HCT116 (cell line): Measurements from ENCODE around the gene STAT2. TPM values are rescaled to one million over a fixed set of nuclear protein-coding genes. Genes with fewer than 3 reads are reported as not detected.

Experiments
- ATAC-seq: fragments of 200-7000 bp; cut with Tn5 transposase; 2 replicates; pipeline ENCODE4 v1.9.1; 2020; ENCODE audit warnings: mild to moderate bottlenecking, moderate library complexity
- BruUV-seq: library from RNA; stranded (reverse); fragments of 400-500 nt; replicated peaks from 2 replicates; lab custom pipeline; 2021; lab: Mats Ljungman, UMichigan
- CTCF ChIA-PET: fragments of 300-600 bp; sonication (Branson Sonifier 250); formaldehyde crosslinking; loops from one replicate; lab custom pipeline; 2021; ENCODE audit warnings: antibody characterized with exemption; lab: Charles Lee
- POLR2A ChIA-PET: fragments of 300-600, 350-600 bp; sonication (Branson Sonifier 250); formaldehyde crosslinking; loops from one replicate; lab custom pipeline; 2021; ENCODE audit warnings: antibody characterized with exemption; lab: Charles Lee
- RAD21 ChIA-PET, 2 experiments: fragments of 300-600 bp; sonication (Branson Sonifier 250); formaldehyde crosslinking; loops; one replicate each; lab custom pipeline; 2023; ENCODE audit warnings: low total read pairs in 2 of 2; ENCODE audit not compliant: uncharacterized antibody in 2 of 2, unreplicated experiment in 2 of 2, low non-redundant PET in 1 of 2; lab: Charles Lee
- DNase-seq: peaks from one replicate; pipeline ENCODE4 v3.0.0-alpha.2; 2010; ENCODE audit warnings: low read depth, low spot score
- H2AFZ ChIP-seq: fragments of 200-600 bp; shearing (Covaris generic), sonication (generic); 2 replicates; pipeline ENCODE4 v1.6.1; 2017; ENCODE audit warnings: low read depth, mixed run types, mixed read lengths, antibody characterized with exemption, low read length; ENCODE audit not compliant: poor library complexity, severe bottlenecking
- H3K27ac ChIP-seq: 2 replicates; pipeline ENCODE4 v1.5.1; 2012; ENCODE audit warnings: low read depth, low read length
- H3K27me3 ChIP-seq: fragments of 200-600 bp; sonication (generic); 2 replicates; pipeline ENCODE4 v1.6.1; 2016; ENCODE audit warnings: mixed run types, low read length, mixed read lengths; ENCODE audit not compliant: insufficient read depth
- H3K36me3 ChIP-seq, 2 experiments: fragments of 200-500 bp in 1 of 2; fragments of 200-600 bp in 1 of 2; sonication (Bioruptor generic) in 1 of 2; sonication (generic) in 1 of 2; 2 replicates each; pipeline versions ENCODE4 v1.5.1 to v1.6.1; 2014 to 2016; ENCODE audit warnings: low read length in 2 of 2, inconsistent platforms in 1 of 2, mixed read lengths in 1 of 2, mixed run types in 1 of 2; ENCODE audit not compliant: insufficient read depth in 2 of 2, control insufficient read depth in 1 of 2
- H3K4me1 ChIP-seq, 2 experiments: fragments of 200-600 bp in 1 of 2; sonication (generic) in 1 of 2; 2 replicates each; pipeline versions ENCODE4 v1.5.1 to v1.6.1; 2012 to 2017; ENCODE audit warnings: low read length in 2 of 2, inconsistent platforms in 1 of 2, mild to moderate bottlenecking in 1 of 2, mixed read lengths in 1 of 2, mixed run types in 1 of 2, moderate library complexity in 1 of 2; ENCODE audit not compliant: insufficient read depth in 2 of 2, control insufficient read depth in 1 of 2
- H3K4me2 ChIP-seq: fragments of 200-600 bp; sonication (generic); 2 replicates; pipeline ENCODE4 v1.6.1; 2017; ENCODE audit warnings: mixed run types, low read length, mixed read lengths
- H3K4me3 ChIP-seq, 2 experiments: fragments of 200-600 bp in 1 of 2; sonication (generic) in 1 of 2; replicated peaks in 1 of 2; 2 replicates each; pipeline ENCODE4 v1.5.1; 2011 to 2016; ENCODE audit warnings: low read length in 2 of 2, control low read depth in 1 of 2, low read depth in 1 of 2, mild to moderate bottlenecking in 1 of 2, mixed read lengths in 1 of 2, mixed run types in 1 of 2
- H3K79me2 ChIP-seq: fragments of 200-600 bp; sonication (generic); 2 replicates; pipeline ENCODE4 v1.6.1; 2017; ENCODE audit warnings: mild to moderate bottlenecking, mixed run types, low read length, moderate library complexity, mixed read lengths; ENCODE audit not compliant: insufficient read depth
- H3K9ac ChIP-seq: fragments of 200-600 bp; sonication (generic); 2 replicates; pipeline ENCODE4 v1.6.1; 2016; ENCODE audit warnings: low read length, mixed read lengths
- H3K9me2 ChIP-seq: fragments of 200-600 bp; sonication (generic), shearing (Covaris generic); 2 replicates; pipeline ENCODE4 v1.6.1; 2017; ENCODE audit warnings: mixed run types, mild to moderate bottlenecking, moderate library complexity; ENCODE audit not compliant: insufficient read depth
- H3K9me3 ChIP-seq, 2 experiments: fragments of 200-500 bp in 1 of 2; fragments of 200-600 bp in 1 of 2; sonication (Bioruptor generic) in 1 of 2; sonication (generic) in 1 of 2; 2 replicates each; pipeline ENCODE4 v1.6.1; 2014 to 2017; ENCODE audit warnings: low read length in 2 of 2, mixed read lengths in 2 of 2, inconsistent platforms in 1 of 2, low read depth in 1 of 2, mild to moderate bottlenecking in 1 of 2, mixed run types in 1 of 2, moderate library complexity in 1 of 2; ENCODE audit not compliant: control insufficient read depth in 1 of 2, insufficient read depth in 1 of 2
- H4K20me1 ChIP-seq: fragments of 200-600 bp; sonication (generic), shearing (Covaris generic); 2 replicates; pipeline ENCODE4 v1.6.1; 2017; ENCODE audit warnings: mixed run types, mild to moderate bottlenecking, moderate library complexity; ENCODE audit not compliant: insufficient read depth
- CBX3 ChIP-seq: IDR thresholded peaks from 2 replicates; pipeline ENCODE4 v1.6.1; 2012; ENCODE audit warnings: low read depth
- CEBPB ChIP-seq: IDR thresholded peaks from 2 replicates; pipeline ENCODE4 v1.6.1; 2012; ENCODE audit warnings: low read depth
- EGR1 ChIP-seq: IDR thresholded peaks from 2 replicates; pipeline ENCODE4 v1.6.1; 2012; ENCODE audit warnings: low read depth
- ELF1 ChIP-seq: IDR thresholded peaks from 2 replicates; pipeline ENCODE4 v1.6.1; 2012; ENCODE audit warnings: low read depth, borderline replicate concordance
- EZH2 ChIP-seq: fragments of 200-600 bp; sonication (generic); IDR thresholded peaks from 2 replicates; pipeline ENCODE4 v1.6.1; 2017; ENCODE audit warnings: antibody characterized with exemption, mixed run types
- EZH2phosphoT487 ChIP-seq: fragments of 200-600 bp; IDR thresholded peaks from 2 replicates; pipeline ENCODE4 v1.6.1; 2018; ENCODE audit warnings: antibody characterized with exemption, borderline replicate concordance
- FOSL1 ChIP-seq: IDR thresholded peaks from 2 replicates; pipeline ENCODE4 v1.6.1; 2012; ENCODE audit warnings: low read depth
- JUND ChIP-seq: IDR thresholded peaks from 2 replicates; pipeline ENCODE4 v1.6.1; 2012
- MAX ChIP-seq: IDR thresholded peaks from 2 replicates; pipeline ENCODE4 v1.6.1; 2012
- POLR2A ChIP-seq: IDR thresholded peaks from 2 replicates; pipeline ENCODE4 v1.7.0; 2011; ENCODE audit warnings: borderline replicate concordance; ENCODE audit not compliant: insufficient read depth, insufficient read length; ENCODE audit errors: extremely low read depth
- RAD21 ChIP-seq: IDR thresholded peaks from 2 replicates; pipeline ENCODE4 v1.6.1; 2012; ENCODE audit warnings: low read depth, mild to moderate bottlenecking
- REST ChIP-seq: IDR thresholded peaks from 2 replicates; pipeline ENCODE4 v1.6.1; 2012; ENCODE audit warnings: low read depth
- SIN3A ChIP-seq: IDR thresholded peaks from 2 replicates; pipeline ENCODE4 v1.6.1; 2012; ENCODE audit warnings: low read depth
- SRF ChIP-seq: IDR thresholded peaks from 2 replicates; pipeline ENCODE4 v1.6.1; 2012; ENCODE audit warnings: low read depth
- TCF7L2 ChIP-seq: IDR thresholded peaks from 2 replicates; pipeline ENCODE4 v1.7.0; 2011; ENCODE audit warnings: borderline replicate concordance, inconsistent platforms; ENCODE audit not compliant: insufficient read depth, insufficient read length; ENCODE audit errors: extremely low read depth
- YY1 ChIP-seq: IDR thresholded peaks from 2 replicates; pipeline ENCODE4 v1.6.1; 2011; ENCODE audit warnings: low read length, low read depth, moderate library complexity, mild to moderate bottlenecking; ENCODE audit not compliant: insufficient replicate concordance; ENCODE audit errors: extremely low read depth
- ZBTB33 ChIP-seq: IDR thresholded peaks from 2 replicates; pipeline ENCODE4 v1.6.1; 2011; ENCODE audit warnings: mild to moderate bottlenecking, low read length, moderate library complexity; ENCODE audit not compliant: insufficient replicate concordance; ENCODE audit errors: extremely low read depth
- ZNF274 ChIP-seq: fragments of 200-500 bp; sonication (Bioruptor generic); IDR thresholded peaks from 2 replicates; pipeline ENCODE4 v1.6.1; 2014; ENCODE audit warnings: mild to moderate bottlenecking, low read depth, low read length, inconsistent platforms
- intact Hi-C: fragments of 100-400 bp; cut with micrococcal nuclease; formaldehyde crosslinking; loops from 2 replicates; pipeline ENCODE4 v1.10.0; 2022
- total RNA-seq: library from RNA; stranded (reverse); gene quantifications from one replicate; pipeline ENCODE4 v1.2.1, GENCODE V29; 2021; ENCODE audit not compliant: unreplicated experiment
- TF ChIP-seq, protein P1 (sequence below): IDR thresholded peaks from 2 replicates; pipeline ENCODE4 v1.6.1; 2012

Gene STAT2
- total RNA-seq, 1 experiment from 2014 or later = 53.1 TPM

DNA sequence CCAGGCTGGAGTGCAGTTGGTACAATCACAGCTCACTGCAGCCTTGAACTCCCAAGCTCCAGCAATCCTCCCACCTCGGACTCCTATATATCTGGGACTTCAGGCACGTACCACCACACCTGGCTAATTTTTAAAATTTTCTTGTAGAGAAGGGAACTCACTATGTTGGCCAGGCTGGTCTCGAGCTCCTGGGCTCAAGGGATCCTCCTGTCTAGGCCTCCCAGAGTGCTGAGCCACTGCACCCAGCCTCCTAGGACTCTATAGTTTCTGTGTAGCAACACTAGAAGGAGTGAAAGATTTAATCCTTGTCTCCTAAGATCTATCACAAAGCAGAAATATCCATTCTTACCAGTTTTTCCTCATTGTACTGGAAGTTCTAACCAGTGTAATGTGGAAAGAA lies 7.0 kb upstream of the STAT2 start:
- BruUV-seq = no TSS peak
- Histone ChIP-seq H3K79me2 (no peaks in the 10 kb centered on the region), H3K4me1 (no peaks in the 10 kb centered on the region), H4K20me1 (no peaks in the 10 kb centered on the region), H3K9me2 (no peaks in the 10 kb centered on the region), H3K9ac (no peak overlapping the region), H3K4me2 (no peak overlapping the region), H2AFZ (no peak overlapping the region), H3K27ac (no peak overlapping the region), H3K9me3 (no peaks in the 10 kb centered on the region), H3K36me3 (no peaks in the 10 kb centered on the region), H3K27me3 (no peaks in the 10 kb centered on the region), H3K4me3 (no peak overlapping the region)
- ChIA-PET POLR2A (no interaction called here), RAD21 (interaction anchor here in 1 of 2 experiments (0.6 kb wide), 1 partner anchor 9 kb away, joined by 3 read pairs; no protein-coding TSS in a partner anchor), CTCF (no interaction called here)
- intact Hi-C loops = no loop called here
- DNase-seq (no peak), ATAC-seq (no peak)
- no peak for TF ChIP-seq FOSL1
- no peak for TF ChIP-seq SIN3A
- no peak for TF ChIP-seq MAX
- no peak for TF ChIP-seq EZH2phosphoT487
- no peak for TF ChIP-seq TCF7L2
- TF ChIP-seq CEBPB = no peak
- TF ChIP-seq ZNF274 = no peak
- TF ChIP-seq, protein P1, sequence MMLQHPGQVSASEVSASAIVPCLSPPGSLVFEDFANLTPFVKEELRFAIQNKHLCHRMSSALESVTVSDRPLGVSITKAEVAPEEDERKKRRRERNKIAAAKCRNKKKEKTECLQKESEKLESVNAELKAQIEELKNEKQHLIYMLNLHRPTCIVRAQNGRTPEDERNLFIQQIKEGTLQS = no peak
- TF ChIP-seq EGR1 = no peak
- TF ChIP-seq EZH2 = no peak
- no peak for TF ChIP-seq REST
- no peak for TF ChIP-seq ZBTB33
- no peak for TF ChIP-seq ELF1
- TF ChIP-seq SRF = no peak
- no peak for TF ChIP-seq YY1
- TF ChIP-seq JUND = no peak
- no peak for TF ChIP-seq CBX3
- no peak for TF ChIP-seq RAD21
- TF ChIP-seq POLR2A = no peak
